GM23338 (cell line): ENCODE data around the gene TNIP2. TPM values are rescaled to one million over a fixed set of nuclear protein-coding genes. Genes with fewer than 3 reads are reported as not detected.

Experiments
- ATAC-seq: fragments of 200-7000 bp; cut with Tn5 transposase; 3 replicates; pipeline ENCODE4 v1.9.1; 2020
- DNase-seq: peaks from one replicate; pipeline ENCODE4 v3.0.0-alpha.2; 2015; ENCODE audit warnings: low spot score
- H2AFZ ChIP-seq: fragments of 200-600 bp; sonication (generic); 2 replicates; pipeline ENCODE4 v1.8.0; 2016; ENCODE audit warnings: antibody characterized with exemption, mild to moderate bottlenecking, moderate library complexity
- H3F3A ChIP-seq: fragments of 200-600 bp; sonication (generic); replicated peaks from 2 replicates; pipeline ENCODE4 v1.8.0; 2017; ENCODE audit warnings: antibody characterized with exemption, mixed run types, low read depth
- H3K27ac ChIP-seq: fragments of 200-600 bp; sonication (generic); 2 replicates; pipeline ENCODE4 v1.6.1; 2016; ENCODE audit warnings: low read depth
- H3K27me3 ChIP-seq: fragments of 200-600 bp; sonication (generic); 2 replicates; pipeline ENCODE4 v1.8.0; 2016; ENCODE audit warnings: mild to moderate bottlenecking, mixed run types, moderate library complexity; ENCODE audit not compliant: insufficient read depth
- H3K36me3 ChIP-seq: fragments of 200-600 bp; sonication (generic); 2 replicates; pipeline ENCODE4 v1.8.0; 2016; ENCODE audit warnings: mild to moderate bottlenecking; ENCODE audit not compliant: insufficient read depth
- H3K4me1 ChIP-seq: fragments of 200-600 bp; sonication (generic); 2 replicates; pipeline ENCODE4 v1.8.0; 2016; ENCODE audit warnings: mild to moderate bottlenecking, moderate library complexity; ENCODE audit not compliant: insufficient read depth
- H3K4me2 ChIP-seq: fragments of 200-600 bp; sonication (generic); 2 replicates; pipeline ENCODE4 v1.7.1; 2017; ENCODE audit warnings: mixed run types
- H3K4me3 ChIP-seq: fragments of 200-600 bp; sonication (generic); 2 replicates; pipeline ENCODE4 v1.6.1; 2016; ENCODE audit warnings: mixed run types
- H3K79me2 ChIP-seq: fragments of 200-600 bp; sonication (generic); replicated peaks from 2 replicates; pipeline ENCODE4 v1.8.0; 2017; ENCODE audit warnings: mild to moderate bottlenecking; ENCODE audit not compliant: insufficient read depth
- H3K9me2 ChIP-seq: fragments of 200-600 bp; sonication (generic); 2 replicates; pipeline ENCODE4 v1.8.0; 2017; ENCODE audit not compliant: insufficient read depth
- H4K20me1 ChIP-seq: fragments of 200-600 bp; sonication (generic); replicated peaks from 2 replicates; pipeline ENCODE4 v1.8.0; 2017; ENCODE audit warnings: mild to moderate bottlenecking; ENCODE audit not compliant: insufficient read depth
- H3K27ac Mint-ChIP-seq: 2 replicates; pipeline ENCODE4 v1.8.0; 2020; ENCODE audit warnings: inconsistent platforms, mild to moderate bottlenecking, moderate library complexity, mixed read lengths
- H3K27me3 Mint-ChIP-seq: 3 replicates; pipeline ENCODE4 v1.8.0; 2022; ENCODE audit warnings: low read depth, mild to moderate bottlenecking, moderate library complexity, mixed read lengths, inconsistent platforms; ENCODE audit not compliant: insufficient read depth, poor library complexity
- H3K36me3 Mint-ChIP-seq: 3 replicates; pipeline ENCODE4 v1.8.0; 2021; ENCODE audit warnings: low read depth, mild to moderate bottlenecking, inconsistent platforms, moderate library complexity, mixed read lengths
- H3K4me1 Mint-ChIP-seq: 3 replicates; pipeline ENCODE4 v1.8.0; 2020; ENCODE audit warnings: mild to moderate bottlenecking, inconsistent platforms, mixed read lengths
- H3K4me3 Mint-ChIP-seq: 3 replicates; pipeline ENCODE4 v1.8.0; 2021; ENCODE audit warnings: moderate library complexity, mild to moderate bottlenecking, inconsistent platforms, mixed read lengths
- H3K9me3 Mint-ChIP-seq: 3 replicates; pipeline ENCODE4 v1.8.0; 2020; ENCODE audit warnings: moderate library complexity, mild to moderate bottlenecking, inconsistent platforms, mixed read lengths
- CTCF ChIP-seq, 2 experiments: fragments of 200-600 bp in 1 of 2; sonication (generic) in 1 of 2; conservative IDR thresholded peaks; 2 replicates each; pipeline versions ENCODE4 v1.5.1 to v1.6.1; 2016 to 2017; ENCODE audit warnings: antibody characterized with exemption in 2 of 2, low read depth in 2 of 2, mild to moderate bottlenecking in 2 of 2, moderate library complexity in 1 of 2
- EZH2phosphoT487 ChIP-seq: fragments of 200-600 bp; sonication (generic); IDR thresholded peaks from one replicate; pipeline ENCODE4 v1.8.1; 2018; ENCODE audit warnings: antibody characterized with exemption; ENCODE audit not compliant: unreplicated experiment
- JUNB ChIP-seq: IDR thresholded peaks from one replicate; pipeline ENCODE4 v1.6.1; 2016; ENCODE audit warnings: antibody characterized with exemption; ENCODE audit not compliant: unreplicated experiment
- NANOG ChIP-seq: IDR thresholded peaks from 2 replicates; pipeline ENCODE4 v1.6.1; 2016; ENCODE audit warnings: antibody characterized with exemption, borderline replicate concordance
- POLR2AphosphoS5 ChIP-seq: IDR thresholded peaks from 2 replicates; pipeline ENCODE4 v1.6.1; 2016; ENCODE audit warnings: antibody characterized with exemption, low read depth
- ZNF114 ChIP-seq: fragments of 250-450 bp; sonication (Bioruptor Pico); IDR thresholded peaks from 2 replicates; pipeline ENCODE4 v1.5.0; 2020; ENCODE audit warnings: mild to moderate bottlenecking, moderate library complexity
- ZNF462 ChIP-seq: fragments of 250-450 bp; sonication (Bioruptor Pico); IDR thresholded peaks from 2 replicates; pipeline ENCODE4 v1.5.0; 2020; ENCODE audit warnings: mild to moderate bottlenecking, moderate library complexity
- polyA plus RNA-seq: library from polyadenylated mRNA; unstranded; fragments of >200 nt; fragmentation: Nextera tagmentation; extraction: Ambion mirVana; gene quantifications from 2 replicates; pipeline ENCODE4 v1.2.1, GENCODE V29; 2016
- total RNA-seq: library from RNA; depleted of rRNA; stranded (reverse); fragments of >200 nt; shearing (Covaris generic); gene quantifications from 2 replicates; pipeline ENCODE4 v1.2.3, GENCODE V29; 2014
- TF ChIP-seq, protein P1 (sequence below): IDR thresholded peaks from 2 replicates; pipeline ENCODE4 v1.6.1; 2016; ENCODE audit warnings: antibody characterized with exemption
- TF ChIP-seq, protein P2 (sequence below): IDR thresholded peaks from one replicate; pipeline ENCODE4 v1.6.1; 2018; ENCODE audit warnings: antibody characterized with exemption; ENCODE audit not compliant: unreplicated experiment

TNIP2 gene
- total and polyA plus RNA-seq, 2 experiments from 2014 or later: 34.8 to 61.4 TPM

DNA sequence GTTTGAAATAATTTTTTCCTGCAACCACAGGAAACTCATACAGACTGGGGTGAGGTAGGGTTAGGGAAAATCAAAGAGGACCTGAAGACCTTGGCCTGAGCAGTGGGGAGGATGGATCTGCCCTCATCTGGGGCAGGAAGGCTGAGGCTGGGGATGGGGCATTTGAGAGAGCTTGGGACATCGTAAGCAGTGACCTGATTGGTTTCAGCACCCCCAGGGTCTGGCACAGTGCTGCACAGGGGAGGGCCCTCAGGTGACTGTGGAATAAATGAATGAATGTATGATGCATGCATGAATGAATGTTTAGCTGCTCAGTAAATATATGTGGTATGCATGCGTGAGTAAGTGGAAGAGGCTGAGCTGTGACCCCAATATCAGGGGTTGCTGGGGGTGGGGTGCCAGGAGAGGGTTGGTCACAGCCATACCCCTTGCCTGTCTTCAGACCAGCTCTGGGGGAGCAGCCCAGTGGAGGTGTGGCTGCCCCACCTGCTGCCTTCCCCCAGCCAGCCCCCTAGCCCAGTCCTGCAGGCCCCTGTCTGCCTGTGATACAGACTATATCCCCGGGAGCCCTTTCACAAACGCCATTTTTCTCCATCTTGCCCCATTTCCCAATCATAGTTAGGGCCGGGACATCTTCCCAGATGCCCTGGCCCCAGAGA, 11.0 kb upstream of the TNIP2 start:
- H3K27ac Mint-ChIP-seq: no peak overlapping the region
- Histone ChIP-seq H3K4me1 (peaks cover 17% of the 10 kb centered on the region), H4K20me1 (no peaks in the 10 kb centered on the region), H3K36me3 (no peaks in the 10 kb centered on the region), H3K27me3 (no peaks in the 10 kb centered on the region), H3K9me2 (no peaks in the 10 kb centered on the region), H3K4me3 (no peak overlapping the region), H3K4me2 (no peak overlapping the region), H3K79me2 (no peaks in the 10 kb centered on the region), H3F3A (0 out of 2 replicates have a peak, but pooled peaks cover 3% of the 10 kb centered on the region), H3K27ac (no peak overlapping the region), H2AFZ (no peak overlapping the region)
- H3K4me1 Mint-ChIP-seq: peaks cover 11% of the 10 kb centered on the region
- H3K4me3 Mint-ChIP-seq: no peak overlapping the region
- ATAC-seq: no peak
- DNase-seq: no peak
- peaks cover 6% of the 10 kb centered on the region; the same call in 2 of the 3 replicates for H3K9me3 Mint-ChIP-seq
- TF ChIP-seq, protein P1, sequence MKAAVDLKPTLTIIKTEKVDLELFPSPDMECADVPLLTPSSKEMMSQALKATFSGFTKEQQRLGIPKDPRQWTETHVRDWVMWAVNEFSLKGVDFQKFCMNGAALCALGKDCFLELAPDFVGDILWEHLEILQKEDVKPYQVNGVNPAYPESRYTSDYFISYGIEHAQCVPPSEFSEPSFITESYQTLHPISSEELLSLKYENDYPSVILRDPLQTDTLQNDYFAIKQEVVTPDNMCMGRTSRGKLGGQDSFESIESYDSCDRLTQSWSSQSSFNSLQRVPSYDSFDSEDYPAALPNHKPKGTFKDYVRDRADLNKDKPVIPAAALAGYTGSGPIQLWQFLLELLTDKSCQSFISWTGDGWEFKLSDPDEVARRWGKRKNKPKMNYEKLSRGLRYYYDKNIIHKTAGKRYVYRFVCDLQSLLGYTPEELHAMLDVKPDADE: no peak
- TF ChIP-seq ZNF114 (no peak), EZH2phosphoT487 (no peak), JUNB (no peak), NANOG (no peak), POLR2AphosphoS5 (no peak), ZNF462 (CRISPR knock-in tag) (no peak), CTCF (conservative IDR thresholded peaks at IDR 0.05; ENCODE audit: low read depth in 2 of 2) (no peak)
- TF ChIP-seq, protein P2, sequence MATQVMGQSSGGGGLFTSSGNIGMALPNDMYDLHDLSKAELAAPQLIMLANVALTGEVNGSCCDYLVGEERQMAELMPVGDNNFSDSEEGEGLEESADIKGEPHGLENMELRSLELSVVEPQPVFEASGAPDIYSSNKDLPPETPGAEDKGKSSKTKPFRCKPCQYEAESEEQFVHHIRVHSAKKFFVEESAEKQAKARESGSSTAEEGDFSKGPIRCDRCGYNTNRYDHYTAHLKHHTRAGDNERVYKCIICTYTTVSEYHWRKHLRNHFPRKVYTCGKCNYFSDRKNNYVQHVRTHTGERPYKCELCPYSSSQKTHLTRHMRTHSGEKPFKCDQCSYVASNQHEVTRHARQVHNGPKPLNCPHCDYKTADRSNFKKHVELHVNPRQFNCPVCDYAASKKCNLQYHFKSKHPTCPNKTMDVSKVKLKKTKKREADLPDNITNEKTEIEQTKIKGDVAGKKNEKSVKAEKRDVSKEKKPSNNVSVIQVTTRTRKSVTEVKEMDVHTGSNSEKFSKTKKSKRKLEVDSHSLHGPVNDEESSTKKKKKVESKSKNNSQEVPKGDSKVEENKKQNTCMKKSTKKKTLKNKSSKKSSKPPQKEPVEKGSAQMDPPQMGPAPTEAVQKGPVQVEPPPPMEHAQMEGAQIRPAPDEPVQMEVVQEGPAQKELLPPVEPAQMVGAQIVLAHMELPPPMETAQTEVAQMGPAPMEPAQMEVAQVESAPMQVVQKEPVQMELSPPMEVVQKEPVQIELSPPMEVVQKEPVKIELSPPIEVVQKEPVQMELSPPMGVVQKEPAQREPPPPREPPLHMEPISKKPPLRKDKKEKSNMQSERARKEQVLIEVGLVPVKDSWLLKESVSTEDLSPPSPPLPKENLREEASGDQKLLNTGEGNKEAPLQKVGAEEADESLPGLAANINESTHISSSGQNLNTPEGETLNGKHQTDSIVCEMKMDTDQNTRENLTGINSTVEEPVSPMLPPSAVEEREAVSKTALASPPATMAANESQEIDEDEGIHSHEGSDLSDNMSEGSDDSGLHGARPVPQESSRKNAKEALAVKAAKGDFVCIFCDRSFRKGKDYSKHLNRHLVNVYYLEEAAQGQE: no peak
- peaks cover 9% of the 10 kb centered on the region for H3K27me3 Mint-ChIP-seq
- peaks cover 11% of the 10 kb centered on the region; the same call in 1 of the 3 replicates for H3K36me3 Mint-ChIP-seq
